H1 (cell line): Measurements from ENCODE around the gene FRY.

Source experiments
- ATF3 ChIP-seq: IDR thresholded peaks from 2 replicates; pipeline ENCODE4 v1.6.1; 2011; ENCODE audit warnings: low read depth, mild to moderate bottlenecking, low read length; ENCODE audit not compliant: insufficient read depth
- BACH1 ChIP-seq: IDR thresholded peaks from 2 replicates; pipeline ENCODE4 v1.6.1; 2012; ENCODE audit warnings: low read length, improper control_type of control experiment
- CEBPB ChIP-seq: IDR thresholded peaks from 2 replicates; pipeline ENCODE4 v1.6.1; 2012; ENCODE audit warnings: low read depth, low read length
- EP300 ChIP-seq, 2 experiments: IDR thresholded peaks; 1 replicate in 1 of 2; 2 replicates in 1 of 2; pipeline ENCODE4 v1.6.1; 2011 to 2012; ENCODE audit warnings: low read depth in 2 of 2, low read length in 2 of 2, mild to moderate bottlenecking in 2 of 2, borderline replicate concordance in 1 of 2, inconsistent platforms in 1 of 2, moderate library complexity in 1 of 2
- EZH2 ChIP-seq: fragments of 200-600 bp; sonication (generic); IDR thresholded peaks from 2 replicates; pipeline ENCODE4 v1.7.1; 2012; ENCODE audit warnings: low read depth, mild to moderate bottlenecking, moderate library complexity, low read length, inconsistent platforms; ENCODE audit not compliant: severe bottlenecking
- POLR2AphosphoS5 ChIP-seq: IDR thresholded peaks from 2 replicates; pipeline ENCODE4 v1.6.1; 2011; ENCODE audit warnings: low read depth, low read length
- TF ChIP-seq, protein P1 (sequence below), 3 experiments: IDR thresholded peaks; 1 replicate in 2 of 3; 2 replicates in 1 of 3; pipeline versions ENCODE4 v1.5.1 to v1.6.1; 2011; ENCODE audit warnings: low read length in 3 of 3, mild to moderate bottlenecking in 3 of 3, inconsistent platforms in 2 of 3, low read depth in 1 of 3, moderate library complexity in 1 of 3; ENCODE audit not compliant: insufficient read depth in 1 of 3; ENCODE audit errors: control extremely low read depth in 1 of 3

DNA sequence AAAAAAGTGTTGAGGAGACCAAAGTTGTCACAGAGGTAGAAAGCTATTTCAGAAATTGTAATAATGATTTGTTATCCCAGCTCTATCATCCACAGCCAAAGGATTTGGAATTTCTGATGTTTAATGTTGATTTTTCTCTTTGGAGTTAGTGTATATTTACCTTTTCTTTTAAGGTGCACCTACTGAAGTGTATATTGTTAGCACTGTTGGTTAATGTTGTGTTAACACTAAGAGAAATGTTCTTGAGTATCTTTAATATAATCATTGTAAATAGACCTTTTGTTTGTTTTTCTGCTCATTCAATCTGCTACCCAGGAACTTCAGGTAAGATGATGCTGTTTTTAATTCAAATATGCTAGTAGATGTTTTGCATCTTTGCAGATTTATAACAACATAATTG, 226.1 kb downstream of the FRY start:
- TF ChIP-seq, protein P1, sequence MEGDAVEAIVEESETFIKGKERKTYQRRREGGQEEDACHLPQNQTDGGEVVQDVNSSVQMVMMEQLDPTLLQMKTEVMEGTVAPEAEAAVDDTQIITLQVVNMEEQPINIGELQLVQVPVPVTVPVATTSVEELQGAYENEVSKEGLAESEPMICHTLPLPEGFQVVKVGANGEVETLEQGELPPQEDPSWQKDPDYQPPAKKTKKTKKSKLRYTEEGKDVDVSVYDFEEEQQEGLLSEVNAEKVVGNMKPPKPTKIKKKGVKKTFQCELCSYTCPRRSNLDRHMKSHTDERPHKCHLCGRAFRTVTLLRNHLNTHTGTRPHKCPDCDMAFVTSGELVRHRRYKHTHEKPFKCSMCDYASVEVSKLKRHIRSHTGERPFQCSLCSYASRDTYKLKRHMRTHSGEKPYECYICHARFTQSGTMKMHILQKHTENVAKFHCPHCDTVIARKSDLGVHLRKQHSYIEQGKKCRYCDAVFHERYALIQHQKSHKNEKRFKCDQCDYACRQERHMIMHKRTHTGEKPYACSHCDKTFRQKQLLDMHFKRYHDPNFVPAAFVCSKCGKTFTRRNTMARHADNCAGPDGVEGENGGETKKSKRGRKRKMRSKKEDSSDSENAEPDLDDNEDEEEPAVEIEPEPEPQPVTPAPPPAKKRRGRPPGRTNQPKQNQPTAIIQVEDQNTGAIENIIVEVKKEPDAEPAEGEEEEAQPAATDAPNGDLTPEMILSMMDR (IDR thresholded peaks at IDR 0.05; ENCODE audit: control extremely low read depth in 1 of 3, insufficient read depth in 1 of 3, low read depth in 1 of 3, low read length in 3 of 3) = no peak
- TF ChIP-seq CEBPB = no peak
- TF ChIP-seq BACH1 = no peak
- no peak for TF ChIP-seq ATF3
- no peak for TF ChIP-seq POLR2AphosphoS5
- no peak for TF ChIP-seq EZH2
- TF ChIP-seq EP300 (IDR thresholded peaks at IDR 0.05; ENCODE audit: borderline replicate concordance in 1 of 2, low read depth in 2 of 2, low read length in 2 of 2) = no peak
